Gastrocnemius medialis (tissue), 4 donors: ENCODE measurements around the gene PTPRC.

Experiments
- CTCF ChIP-seq, 5 experiments: fragments of 450-650 bp in 3 of 5; fragments of 200-600 bp in 2 of 5; sonication (generic) in 2 of 5; IDR thresholded peaks in 4 of 5; conservative IDR thresholded peaks in 1 of 5; 1 replicate in 4 of 5; 2 replicates in 1 of 5; pipeline ENCODE4 v1.5.1; 2016 to 2019; ENCODE audit warnings: antibody characterized with exemption in 5 of 5, mild to moderate bottlenecking in 3 of 5, moderate library complexity in 3 of 5
- POLR2A ChIP-seq, 2 donors: fragments of 450-650 bp; IDR thresholded peaks; one replicate each; pipeline ENCODE4 v1.6.1; 2017; ENCODE audit warnings: antibody characterized with exemption in 2 of 2, mild to moderate bottlenecking in 2 of 2, moderate library complexity in 2 of 2

GRCh38 chr1:198687429-198687828, 48.6 kb downstream of the PTPRC start:
- TF ChIP-seq CTCF (IDR thresholded peaks at IDR 0.05 in 4 of 5, conservative IDR thresholded peaks at IDR 0.05 in 1 of 5) (no peak), POLR2A (IDR thresholded peaks at IDR 0.05) (no peak)
